ENCODE results near the gene GALNT13. TPM values are rescaled to one million over a fixed set of nuclear protein-coding genes. Genes with fewer than 3 reads are reported as not detected.
A peak's percentile ranks its signal among the peaks of the same experiment; 100 is the strongest.

GALNT13 gene
- total and polyA plus RNA-seq, 2 of the 13 experiments (the other 11 are each of a cell fraction or from before 2014, with no cell fraction given) = 1.3 to 5.0 TPM

DNA sequence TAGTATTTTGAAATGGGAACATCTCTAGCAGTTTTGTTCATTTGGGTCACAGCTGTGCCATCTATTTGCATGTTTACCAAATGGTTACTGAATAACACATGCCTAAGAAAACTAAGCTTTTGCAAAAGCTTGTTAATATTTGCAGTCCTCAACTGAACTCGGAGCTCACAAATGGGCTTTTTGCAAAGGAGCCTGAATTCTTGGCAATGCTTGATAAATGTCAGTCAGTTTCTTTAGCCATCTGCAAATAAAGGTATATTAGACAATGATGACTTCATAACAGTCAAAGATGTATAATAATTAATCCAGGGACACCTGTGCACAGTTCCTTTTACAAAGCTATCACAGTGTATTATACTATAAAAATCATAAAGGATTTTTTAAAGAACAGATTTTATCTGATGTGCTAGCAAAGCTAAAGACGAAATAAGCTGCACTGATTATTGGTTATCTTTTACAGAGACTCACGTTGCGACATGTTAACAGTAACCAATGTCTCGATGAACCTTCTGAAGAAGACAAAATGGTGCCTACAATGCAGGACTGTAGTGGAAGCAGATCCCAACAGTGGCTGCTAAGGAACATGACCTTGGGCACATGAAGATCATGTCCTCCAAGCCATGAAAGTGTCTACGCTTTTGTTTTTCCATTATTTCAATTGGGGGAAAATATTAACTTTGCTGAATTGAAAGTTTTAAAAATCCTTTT, 578.4 kb downstream of the GALNT13 start (continued):
- TF ChIP-seq, protein P1, sequence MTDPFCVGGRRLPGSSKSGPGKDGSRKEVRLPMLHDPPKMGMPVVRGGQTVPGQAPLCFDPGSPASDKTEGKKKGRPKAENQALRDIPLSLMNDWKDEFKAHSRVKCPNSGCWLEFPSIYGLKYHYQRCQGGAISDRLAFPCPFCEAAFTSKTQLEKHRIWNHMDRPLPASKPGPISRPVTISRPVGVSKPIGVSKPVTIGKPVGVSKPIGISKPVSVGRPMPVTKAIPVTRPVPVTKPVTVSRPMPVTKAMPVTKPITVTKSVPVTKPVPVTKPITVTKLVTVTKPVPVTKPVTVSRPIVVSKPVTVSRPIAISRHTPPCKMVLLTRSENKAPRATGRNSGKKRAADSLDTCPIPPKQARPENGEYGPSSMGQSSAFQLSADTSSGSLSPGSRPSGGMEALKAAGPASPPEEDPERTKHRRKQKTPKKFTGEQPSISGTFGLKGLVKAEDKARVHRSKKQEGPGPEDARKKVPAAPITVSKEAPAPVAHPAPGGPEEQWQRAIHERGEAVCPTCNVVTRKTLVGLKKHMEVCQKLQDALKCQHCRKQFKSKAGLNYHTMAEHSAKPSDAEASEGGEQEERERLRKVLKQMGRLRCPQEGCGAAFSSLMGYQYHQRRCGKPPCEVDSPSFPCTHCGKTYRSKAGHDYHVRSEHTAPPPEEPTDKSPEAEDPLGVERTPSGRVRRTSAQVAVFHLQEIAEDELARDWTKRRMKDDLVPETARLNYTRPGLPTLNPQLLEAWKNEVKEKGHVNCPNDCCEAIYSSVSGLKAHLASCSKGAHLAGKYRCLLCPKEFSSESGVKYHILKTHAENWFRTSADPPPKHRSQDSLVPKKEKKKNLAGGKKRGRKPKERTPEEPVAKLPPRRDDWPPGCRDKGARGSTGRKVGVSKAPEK (CRISPR knock-in tag; IDR thresholded peaks at IDR 0.05; ENCODE audit: borderline replicate concordance) = 0 out of 2 replicates have a peak, but pooled peaks have one; percentile 44
- no peak for TF ChIP-seq ZNF496 (CRISPR knock-in tag; IDR thresholded peaks at IDR 0.05; ENCODE audit: insufficient replicate concordance)
- no peak for TF ChIP-seq MAZ (IDR thresholded peaks at IDR 0.05; ENCODE audit: borderline replicate concordance, low read depth, low read length)
- no peak for TF ChIP-seq MAZ (CRISPR knock-in tag; IDR thresholded peaks at IDR 0.05; ENCODE audit: low read depth)
- peak; percentile 16; the same call in 1 of the 2 replicates for TF ChIP-seq ZNF652 (CRISPR knock-in tag; IDR thresholded peaks at IDR 0.05; ENCODE audit: borderline replicate concordance, low read depth)
- peak; percentile 76 for TF ChIP-seq YY1 (IDR thresholded peaks at IDR 0.05; ENCODE audit: insufficient read depth, insufficient replicate concordance, low read depth, low read length)
- no peak for TF ChIP-seq ZNF225 (CRISPR knock-in tag; IDR thresholded peaks at IDR 0.05)
- TF ChIP-seq ZNF550 (CRISPR knock-in tag; IDR thresholded peaks at IDR 0.05; ENCODE audit: borderline replicate concordance) = no peak
- TF ChIP-seq ZNF564 (CRISPR knock-in tag; IDR thresholded peaks at IDR 0.05) = no peak
- peak; percentile 96; the same call in 1 of the 2 replicates for TF ChIP-seq FOXJ3 (CRISPR knock-in tag; IDR thresholded peaks at IDR 0.05; ENCODE audit: borderline replicate concordance)
- no peak for TF ChIP-seq ZNF207 (IDR thresholded peaks at IDR 0.05; ENCODE audit: borderline replicate concordance)
- no peak for TF ChIP-seq ZNF382 (CRISPR knock-in tag; IDR thresholded peaks at IDR 0.05; ENCODE audit: borderline replicate concordance)
- TF ChIP-seq, protein P2, sequence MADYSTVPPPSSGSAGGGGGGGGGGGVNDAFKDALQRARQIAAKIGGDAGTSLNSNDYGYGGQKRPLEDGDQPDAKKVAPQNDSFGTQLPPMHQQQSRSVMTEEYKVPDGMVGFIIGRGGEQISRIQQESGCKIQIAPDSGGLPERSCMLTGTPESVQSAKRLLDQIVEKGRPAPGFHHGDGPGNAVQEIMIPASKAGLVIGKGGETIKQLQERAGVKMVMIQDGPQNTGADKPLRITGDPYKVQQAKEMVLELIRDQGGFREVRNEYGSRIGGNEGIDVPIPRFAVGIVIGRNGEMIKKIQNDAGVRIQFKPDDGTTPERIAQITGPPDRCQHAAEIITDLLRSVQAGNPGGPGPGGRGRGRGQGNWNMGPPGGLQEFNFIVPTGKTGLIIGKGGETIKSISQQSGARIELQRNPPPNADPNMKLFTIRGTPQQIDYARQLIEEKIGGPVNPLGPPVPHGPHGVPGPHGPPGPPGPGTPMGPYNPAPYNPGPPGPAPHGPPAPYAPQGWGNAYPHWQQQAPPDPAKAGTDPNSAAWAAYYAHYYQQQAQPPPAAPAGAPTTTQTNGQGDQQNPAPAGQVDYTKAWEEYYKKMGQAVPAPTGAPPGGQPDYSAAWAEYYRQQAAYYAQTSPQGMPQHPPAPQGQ (CRISPR knock-in tag; IDR thresholded peaks at IDR 0.05; ENCODE audit: borderline replicate concordance) = no peak
- TF ChIP-seq RFX1 (IDR thresholded peaks at IDR 0.05) = no peak
- TF ChIP-seq TP53 (CRISPR knock-in tag; conservative IDR thresholded peaks at IDR 0.05) = no peak
- TF ChIP-seq KLF6 (CRISPR knock-in tag; IDR thresholded peaks at IDR 0.05) = peak; percentile 36; the same call in 1 of the 2 replicates
- peak; percentile 81; the same call in 1 of the 2 replicates for TF ChIP-seq GFI1 (CRISPR knock-in tag; IDR thresholded peaks at IDR 0.05; ENCODE audit: borderline replicate concordance)
- TF ChIP-seq SP1 (IDR thresholded peaks at IDR 0.05) = no peak
- TF ChIP-seq SP1 (CRISPR knock-in tag; IDR thresholded peaks at IDR 0.05) = no peak
- TF ChIP-seq ADNP (CRISPR knock-in tag; IDR thresholded peaks at IDR 0.05) = no peak
- TF ChIP-seq FOXK2 (IDR thresholded peaks at IDR 0.05) = peak; percentile 89
- TF ChIP-seq YEATS4 (CRISPR knock-in tag; IDR thresholded peaks at IDR 0.05; ENCODE audit: borderline replicate concordance) = no peak
- no peak for TF ChIP-seq ZNF737 (CRISPR knock-in tag; IDR thresholded peaks at IDR 0.05; ENCODE audit: borderline replicate concordance)
- no peak for TF ChIP-seq HNRNPLL (IDR thresholded peaks at IDR 0.05; ENCODE audit: low read depth, low read length, poor library complexity, severe bottlenecking)
- no peak for TF ChIP-seq DNMT3B (CRISPR knock-in tag; conservative IDR thresholded peaks at IDR 0.05)
- TF ChIP-seq TGIF2 (CRISPR knock-in tag; IDR thresholded peaks at IDR 0.05) = no peak
- TF ChIP-seq ZFYVE20 (CRISPR knock-in tag; IDR thresholded peaks at IDR 0.05; ENCODE audit: borderline replicate concordance, low read depth) = no peak
- peak; percentile 33; the same call in 1 of the 2 replicates for TF ChIP-seq HOXD1 (CRISPR knock-in tag; IDR thresholded peaks at IDR 0.05)
